Stomach (tissue), 4 donors: Measurements from ENCODE around the gene ZNF185.

Experiments
- EP300 ChIP-seq: sonication (generic); formaldehyde crosslinking; IDR thresholded peaks from one replicate; pipeline ENCODE4 v1.6.1; 2017; ENCODE audit warnings: antibody characterized with exemption
- POLR2A ChIP-seq, 4 donors: fragments of 450-650 bp; IDR thresholded peaks; one replicate each; pipeline ENCODE4 v1.6.1; 2016; ENCODE audit warnings: antibody characterized with exemption in 4 of 4, control low read depth in 2 of 4, mild to moderate bottlenecking in 1 of 4, moderate library complexity in 1 of 4
- POLR2AphosphoS5 ChIP-seq, 3 donors: sonication (generic); formaldehyde crosslinking; IDR thresholded peaks; one replicate each; pipeline ENCODE4 v1.6.1; 2016; ENCODE audit warnings: antibody characterized with exemption in 3 of 3
- TF ChIP-seq, protein P1 (sequence below), 7 experiments: fragments of 450-650 bp in 4 of 7; fragments of 200-600 bp in 3 of 7; sonication (generic) in 3 of 7; IDR thresholded peaks; one replicate each; pipeline ENCODE4 v1.5.1; 2016 to 2019; ENCODE audit warnings: antibody characterized with exemption in 7 of 7, control low read depth in 2 of 7, mild to moderate bottlenecking in 1 of 7

DNA sequence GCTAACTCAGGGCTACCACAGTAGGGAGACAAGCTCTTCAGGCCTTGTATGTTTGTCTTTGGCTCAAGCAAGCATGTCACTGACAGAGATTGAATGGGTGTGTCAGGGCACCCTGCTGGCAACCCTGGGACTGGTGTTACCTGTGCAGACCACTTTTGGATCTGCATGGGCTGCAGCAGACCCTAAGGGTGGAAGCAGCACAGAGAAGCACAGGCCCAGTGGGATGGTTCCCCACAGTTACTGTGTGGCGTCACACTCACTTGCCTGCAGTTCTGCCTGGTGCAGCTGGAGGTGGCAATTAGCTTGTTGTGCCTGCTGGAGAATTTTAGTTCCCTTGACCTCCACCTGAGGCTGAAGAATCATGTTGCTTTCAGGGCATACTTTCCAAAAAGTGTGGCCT lies 46.0 kb downstream of the ZNF185 start:
- TF ChIP-seq, protein P1, sequence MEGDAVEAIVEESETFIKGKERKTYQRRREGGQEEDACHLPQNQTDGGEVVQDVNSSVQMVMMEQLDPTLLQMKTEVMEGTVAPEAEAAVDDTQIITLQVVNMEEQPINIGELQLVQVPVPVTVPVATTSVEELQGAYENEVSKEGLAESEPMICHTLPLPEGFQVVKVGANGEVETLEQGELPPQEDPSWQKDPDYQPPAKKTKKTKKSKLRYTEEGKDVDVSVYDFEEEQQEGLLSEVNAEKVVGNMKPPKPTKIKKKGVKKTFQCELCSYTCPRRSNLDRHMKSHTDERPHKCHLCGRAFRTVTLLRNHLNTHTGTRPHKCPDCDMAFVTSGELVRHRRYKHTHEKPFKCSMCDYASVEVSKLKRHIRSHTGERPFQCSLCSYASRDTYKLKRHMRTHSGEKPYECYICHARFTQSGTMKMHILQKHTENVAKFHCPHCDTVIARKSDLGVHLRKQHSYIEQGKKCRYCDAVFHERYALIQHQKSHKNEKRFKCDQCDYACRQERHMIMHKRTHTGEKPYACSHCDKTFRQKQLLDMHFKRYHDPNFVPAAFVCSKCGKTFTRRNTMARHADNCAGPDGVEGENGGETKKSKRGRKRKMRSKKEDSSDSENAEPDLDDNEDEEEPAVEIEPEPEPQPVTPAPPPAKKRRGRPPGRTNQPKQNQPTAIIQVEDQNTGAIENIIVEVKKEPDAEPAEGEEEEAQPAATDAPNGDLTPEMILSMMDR (IDR thresholded peaks at IDR 0.05): no peak
- TF ChIP-seq POLR2AphosphoS5 (IDR thresholded peaks at IDR 0.05) (no peak), EP300 (no peak), POLR2A (IDR thresholded peaks at IDR 0.05) (no peak)
